Aorta (tissue), 5 donors: ENCODE data around the gene CTNNA2. TPM values are rescaled to one million over a fixed set of nuclear protein-coding genes. Genes with fewer than 3 reads are reported as not detected.
"Not testable (repeated sequence)": the region's sequence is repeated elsewhere in the genome, so short reads cannot be mapped to it uniquely, and the experiment has no call there.

Source experiments
- ATAC-seq: fragments of 200-7000 bp; cut with Tn5 transposase; one replicate; pipeline ENCODE4 v1.9.1; 2022; ENCODE audit warnings: moderate library complexity; ENCODE audit not compliant: low FRiP score
- DNase-seq, 2 donors: peaks; one replicate each; pipeline ENCODE4 v3.0.0-alpha.2; 2020
- H3K27ac ChIP-seq, 2 donors: one replicate each; pipeline ENCODE4 v1.5.1; 2013; ENCODE audit warnings: low read length in 2 of 2, mild to moderate bottlenecking in 2 of 2, moderate library complexity in 2 of 2, control low read depth in 1 of 2, inconsistent platforms in 1 of 2, low read depth in 1 of 2
- H3K27me3 ChIP-seq, 2 donors: one replicate each; pipeline ENCODE4 v1.6.1; 2013; ENCODE audit warnings: control low read depth in 1 of 2, low read length in 1 of 2, mild to moderate bottlenecking in 1 of 2, moderate library complexity in 1 of 2; ENCODE audit not compliant: insufficient read depth in 2 of 2, control insufficient read depth in 1 of 2
- H3K36me3 ChIP-seq, 2 donors: one replicate each; pipeline ENCODE4 v1.6.1; 2013; ENCODE audit warnings: control low read depth in 1 of 2, low read length in 1 of 2, mild to moderate bottlenecking in 1 of 2; ENCODE audit not compliant: insufficient read depth in 2 of 2, control insufficient read depth in 1 of 2
- H3K4me1 ChIP-seq, 2 donors: one replicate each; pipeline ENCODE4 v1.6.1; 2013; ENCODE audit warnings: low read length in 2 of 2, control low read depth in 1 of 2, mild to moderate bottlenecking in 1 of 2, moderate library complexity in 1 of 2; ENCODE audit not compliant: insufficient read depth in 2 of 2, control insufficient read depth in 1 of 2
- H3K4me3 ChIP-seq, 2 donors: one replicate each; pipeline ENCODE4 v1.5.1; 2013; ENCODE audit warnings: low read length in 2 of 2, control low read depth in 1 of 2, mild to moderate bottlenecking in 1 of 2
- H3K9me3 ChIP-seq: one replicate; pipeline ENCODE4 v1.6.1; 2013; ENCODE audit warnings: mild to moderate bottlenecking, low read length; ENCODE audit not compliant: control insufficient read depth
- WGBS, 2 donors: extraction: QIAGEN DNeasy Blood & Tissue Kit; methylation state at CpG; one replicate each; pipeline ENCODE4 v1.1.7; 2013; 5-methylcytosine and 5-hydroxymethylcytosine counted together
- intact Hi-C, 2 donors: fragments of 100-400 bp; cut with DNase I; formaldehyde crosslinking; loops; one replicate each; pipeline versions ENCODE4 v1.14.2 to v1.15.0; 2022
- polyA plus RNA-seq, 2 donors: library from polyadenylated mRNA; stranded (reverse); fragments of 200-250 nt; gene quantifications; one replicate each; pipeline ENCODE4 v1.2.3, GENCODE V29; 2013
- total RNA-seq, 2 donors: library from RNA; stranded (reverse); fragmentation: NEBNext Ultra II Directional; extraction: Animal tissue kit (Norgen Biotek cat#: 25700); gene quantifications; one replicate each; pipeline ENCODE4 v1.2.1, GENCODE V29; 2021
- donor health status: healthy with polysubstance abuse.
- donor health status: Bipolar disorder and iron deficiency.
- donor health status: DM: no; HTN: no; CAD: no.
- donor health status: DM: no; HTN: no; CAD: no.
- donor health status: DM: yes; HTN: yes; CAD: no.

The CTNNA2 gene
- total and polyA plus RNA-seq, 4 donors = 0.05 to 0.12 TPM; not detected in 2

DNA sequence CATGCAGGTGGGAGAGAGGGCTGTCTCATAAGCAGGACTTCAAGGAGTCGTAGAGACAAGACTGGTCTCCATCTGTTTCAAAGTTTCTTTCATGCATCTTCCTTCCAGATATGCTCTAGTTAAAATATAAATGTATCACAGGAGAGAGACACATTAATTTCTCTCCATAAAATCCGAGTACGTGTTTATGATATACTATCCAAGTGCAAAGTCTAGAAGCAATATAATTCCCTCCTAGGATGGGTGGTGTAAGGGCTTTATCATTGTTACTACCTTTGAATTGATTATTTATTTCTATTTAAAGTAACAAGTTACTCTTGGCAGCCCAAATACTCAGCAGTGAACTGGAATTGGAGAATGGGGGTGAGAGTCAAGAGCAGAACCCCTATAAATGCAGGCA lies 619.4 kb downstream of the CTNNA2 start:
- H3K27me3 ChIP-seq = no peaks in the 10 kb centered on the region
- no peak overlapping the region for H3K27ac ChIP-seq
- H3K4me3 ChIP-seq = no peak overlapping the region
- no peaks in the 10 kb centered on the region for H3K4me1 ChIP-seq
- H3K36me3 ChIP-seq = no peaks in the 10 kb centered on the region
- 81 to 86% methylated on average over 3 of the region's 3 CpGs for WGBS, 2 donors
- no peak for ATAC-seq
- intact Hi-C loops = no loop called here
- DNase-seq = no peak
- peaks cover 1% of the 10 kb centered on the region for H3K9me3 ChIP-seq

DNA sequence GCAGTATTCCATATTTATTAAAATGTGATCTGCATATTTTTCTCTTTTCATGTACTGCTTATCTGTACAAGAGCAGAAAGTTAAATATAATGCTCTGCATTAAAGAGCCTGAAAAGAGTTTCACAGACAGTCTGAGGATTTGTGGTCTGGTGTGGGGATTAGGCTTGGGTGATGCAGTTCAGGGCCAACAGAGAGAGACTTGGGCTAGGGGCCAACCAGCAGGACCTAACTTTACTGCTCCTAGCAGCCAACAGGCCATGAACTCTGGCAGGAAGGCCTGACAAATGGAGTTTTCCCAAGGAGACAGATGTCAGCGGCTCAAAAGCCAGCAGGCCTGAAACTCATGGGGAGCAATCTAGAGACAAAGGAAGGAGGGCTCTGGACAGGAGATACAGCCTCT lies 622.1 kb downstream of the CTNNA2 start:
- no peak overlapping the region for H3K27ac ChIP-seq
- no peaks in the 10 kb centered on the region for H3K27me3 ChIP-seq
- intact Hi-C loops = no loop called here
- no peak for ATAC-seq
- H3K36me3 ChIP-seq = no peaks in the 10 kb centered on the region
- no peaks in the 10 kb centered on the region for H3K4me1 ChIP-seq
- peaks cover 1% of the 10 kb centered on the region for H3K9me3 ChIP-seq
- H3K4me3 ChIP-seq = no peak overlapping the region
- no peak for DNase-seq
- WGBS, 2 donors = 41 to 69% methylated on average over 1 of the region's 1 CpG

DNA sequence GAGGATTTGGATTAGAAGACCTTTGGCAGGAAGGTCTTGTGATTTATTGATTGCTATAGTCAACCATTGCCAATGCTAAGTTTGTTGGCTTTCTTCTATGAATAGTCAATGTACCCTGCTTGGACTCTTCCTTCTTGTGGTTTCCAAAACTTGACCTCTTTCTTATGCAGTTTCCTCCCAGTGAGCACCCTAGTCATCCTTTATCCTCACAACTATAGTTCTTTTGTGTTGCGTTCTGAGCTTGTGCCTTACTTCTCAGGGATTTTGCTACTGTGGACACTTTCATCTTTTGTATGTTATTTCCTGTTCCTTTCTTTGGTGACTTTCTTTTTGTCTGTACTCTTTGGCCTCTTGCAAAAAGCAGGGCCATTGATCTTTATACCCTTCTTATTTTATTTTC lies 623.5 kb downstream of the CTNNA2 start:
- Histone ChIP-seq H3K36me3 (no peaks in the 10 kb centered on the region), H3K9me3 (peaks cover 1% of the 10 kb centered on the region), H3K4me3 (no peak overlapping the region), H3K27me3 (no peaks in the 10 kb centered on the region), H3K4me1 (no peaks in the 10 kb centered on the region), H3K27ac (no peak overlapping the region)
- DNase-seq (no peak), ATAC-seq (no peak)
- intact Hi-C loops = no loop called here
- WGBS, 2 donors = 90 to 100% methylated on average over 1 of the region's 1 CpG

DNA sequence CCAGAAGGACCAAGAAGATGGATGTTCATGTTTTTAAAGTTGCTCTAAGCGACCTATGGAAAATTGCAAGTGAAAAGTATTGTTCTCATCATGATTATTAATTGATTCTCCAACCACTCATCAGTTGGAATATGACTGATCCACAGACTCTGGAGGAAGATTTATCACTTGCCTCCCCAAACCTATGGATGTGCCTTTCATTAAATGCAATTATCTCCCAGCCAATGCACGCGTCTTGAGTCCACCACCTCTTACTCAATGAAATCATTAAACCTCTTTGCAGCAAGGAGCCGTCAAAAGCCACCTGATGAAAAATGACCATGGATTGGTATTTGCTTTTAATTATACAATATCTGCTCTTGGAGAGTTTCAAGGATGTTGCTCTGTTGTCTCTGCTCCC lies 626.1 kb downstream of the CTNNA2 start:
- DNase-seq = no peak
- Histone ChIP-seq H3K9me3 (peaks cover 1% of the 10 kb centered on the region), H3K4me1 (no peaks in the 10 kb centered on the region), H3K4me3 (no peak overlapping the region), H3K27me3 (no peaks in the 10 kb centered on the region), H3K36me3 (no peaks in the 10 kb centered on the region), H3K27ac (no peak overlapping the region)
- no peak for ATAC-seq
- intact Hi-C loops = no loop called here
- 72 to 83% methylated on average over 4 of the region's 4 CpGs for WGBS, 2 donors

DNA sequence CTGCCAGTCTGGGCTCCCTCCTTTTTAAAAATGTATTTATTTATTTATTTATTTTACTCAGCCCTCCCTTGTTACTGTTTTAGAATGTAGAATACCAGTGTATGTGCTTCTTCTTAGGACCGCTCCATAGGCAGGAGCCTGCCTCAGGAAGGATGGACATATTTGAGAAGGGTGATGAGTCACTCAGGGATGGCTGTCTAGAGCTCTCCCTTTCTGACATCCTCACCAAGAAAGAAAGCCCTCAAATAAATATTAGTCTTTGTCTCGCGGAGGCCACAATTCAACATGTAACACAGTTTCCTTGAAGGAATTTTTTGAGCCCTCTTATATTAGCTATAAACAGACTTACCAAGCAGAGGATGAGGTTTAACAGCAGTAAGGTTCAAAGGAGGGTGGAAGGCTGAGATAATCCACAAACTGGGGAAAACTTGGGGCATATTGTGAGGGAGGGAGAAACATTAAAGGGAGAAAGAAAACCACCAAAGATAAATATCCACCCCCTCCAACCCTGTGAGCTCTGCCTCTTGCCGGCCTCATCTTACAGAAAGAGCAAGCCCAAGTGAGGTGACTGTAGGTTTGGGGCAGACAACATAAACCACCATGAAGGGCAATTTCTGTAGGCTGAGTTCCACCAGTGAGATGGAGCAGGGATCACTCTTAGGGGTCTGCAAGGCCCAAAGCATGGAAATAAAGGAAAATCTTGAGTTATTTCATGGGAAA lies 628.3 kb downstream of the CTNNA2 start:
- ATAC-seq = no peak

DNA sequence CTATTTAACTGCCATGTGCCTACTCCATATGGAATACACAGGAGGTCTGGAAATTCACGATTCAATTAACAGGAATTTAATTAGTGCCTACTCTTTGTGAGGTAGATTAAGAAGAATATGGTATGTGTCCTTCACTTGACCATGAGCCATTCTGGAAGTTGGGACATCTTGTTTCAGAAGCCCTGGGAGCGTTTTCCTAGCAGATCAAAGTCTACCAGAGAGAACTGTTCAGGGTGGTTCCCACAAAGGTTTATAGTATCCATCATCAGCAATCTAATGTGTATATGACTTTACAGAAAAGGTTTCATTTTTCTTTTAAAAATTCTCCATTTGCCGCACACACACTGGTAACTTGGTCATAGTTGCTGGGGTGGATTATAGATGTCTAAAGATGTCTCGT lies 632.6 kb downstream of the CTNNA2 start:
- no peak overlapping the region for H3K4me3 ChIP-seq
- DNase-seq (no peak), ATAC-seq (no peak)
- H3K9me3 ChIP-seq = no peaks in the 10 kb centered on the region
- no peak overlapping the region for H3K27ac ChIP-seq
- H3K36me3 ChIP-seq = no peaks in the 10 kb centered on the region
- 90 to 91% methylated on average over 4 of the region's 4 CpGs for WGBS, 2 donors
- H3K27me3 ChIP-seq = peaks cover 0 to 2% of the 10 kb centered on the region in 2 donors
- H3K4me1 ChIP-seq = no peaks in the 10 kb centered on the region
- intact Hi-C loops = no loop called here

More for the DNA sequence above, 628.3 kb downstream of the CTNNA2 start:
- Histone ChIP-seq H3K27ac (no peak overlapping the region), H3K4me3 (no peak overlapping the region), H3K4me1 (no peaks in the 10 kb centered on the region), H3K27me3 (no peaks in the 10 kb centered on the region), H3K36me3 (no peaks in the 10 kb centered on the region), H3K9me3 (peaks cover 1% of the 10 kb centered on the region)
- WGBS, 2 donors = 71 to 76% methylated on average over 4 of the region's 4 CpGs
- DNase-seq = no peak
- intact Hi-C loops = no loop called here

DNA sequence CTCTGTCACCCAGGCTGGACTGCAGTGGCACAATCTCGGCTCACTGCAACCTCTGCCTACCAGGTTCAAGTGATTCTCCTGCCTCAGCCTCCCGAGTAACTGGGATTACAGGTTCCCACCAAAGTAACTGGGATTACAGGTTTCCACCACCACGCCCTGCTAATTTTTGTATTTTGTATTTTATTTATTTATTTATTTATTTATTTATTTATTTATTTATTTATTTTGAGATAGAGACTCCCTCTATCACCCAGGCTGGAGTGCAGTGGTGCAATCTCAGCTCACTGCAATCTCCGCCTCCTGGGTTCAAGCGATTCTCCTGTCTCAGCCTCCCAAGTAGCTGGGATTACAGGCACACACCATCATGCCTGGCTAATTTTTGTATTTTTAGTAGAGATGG lies 633.9 kb downstream of the CTNNA2 start:
- H3K4me3 ChIP-seq, H3K27me3 ChIP-seq, H3K9me3 ChIP-seq, intact Hi-C loops, DNase-seq, H3K4me1 ChIP-seq, H3K27ac ChIP-seq, ATAC-seq, H3K36me3 ChIP-seq: not testable (repeated sequence)
- WGBS, 2 donors = 93 to 96% methylated on average over 5 of the region's 5 CpGs

DNA sequence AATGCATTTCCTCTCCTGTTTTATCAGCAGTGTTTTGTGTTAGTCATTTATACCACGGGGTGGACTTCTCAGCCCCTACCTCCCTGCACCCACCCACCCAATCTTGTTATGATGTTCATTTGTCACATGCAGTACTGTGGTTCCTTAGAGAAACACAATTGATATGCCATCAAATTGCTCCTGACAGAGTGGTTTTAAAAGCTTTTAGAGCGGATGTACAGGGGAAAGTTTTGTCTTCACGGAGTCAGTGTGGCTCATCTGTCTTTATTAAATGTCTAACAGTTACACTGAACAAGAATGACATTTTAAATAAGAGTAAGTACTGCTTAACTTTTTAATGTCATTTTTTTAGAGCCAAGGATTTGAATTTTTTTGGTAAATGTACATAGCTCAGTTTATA lies 634.8 kb downstream of the CTNNA2 start:
- ATAC-seq (no peak), DNase-seq (no peak)
- Histone ChIP-seq H3K9me3 (no peaks in the 10 kb centered on the region), H3K4me1 (no peaks in the 10 kb centered on the region), H3K36me3 (no peaks in the 10 kb centered on the region), H3K27me3 (peaks cover 0 to 2% of the 10 kb centered on the region in 2 donors), H3K27ac (no peak overlapping the region), H3K4me3 (no peak overlapping the region)
- intact Hi-C loops = no loop called here
- 53 to 59% methylated on average over 3 of the region's 3 CpGs for WGBS, 2 donors

DNA sequence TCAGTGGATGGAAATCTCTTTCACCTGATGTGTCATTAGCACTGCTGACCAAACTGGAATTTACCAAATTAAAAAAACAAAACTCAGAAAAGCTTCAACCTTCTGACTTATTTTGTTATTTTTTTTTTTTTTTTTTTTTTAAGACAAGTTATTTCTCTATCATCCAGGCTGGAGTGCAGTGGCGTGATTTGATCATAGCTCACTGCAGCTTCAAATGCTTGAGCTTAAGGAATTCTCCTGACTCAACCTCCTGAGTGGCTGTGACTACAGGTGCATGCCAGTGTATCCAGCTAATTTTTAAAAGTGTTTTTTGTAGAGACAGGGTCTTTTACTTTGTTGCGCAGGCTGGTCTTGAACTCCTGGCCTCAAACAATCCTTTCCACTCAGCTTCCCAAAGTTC lies 636.1 kb downstream of the CTNNA2 start:
- Histone ChIP-seq H3K4me1 (no peaks in the 10 kb centered on the region), H3K27me3 (peaks cover 0 to 2% of the 10 kb centered on the region in 2 donors), H3K27ac (no peak overlapping the region), H3K9me3 (no peaks in the 10 kb centered on the region), H3K36me3 (no peaks in the 10 kb centered on the region), H3K4me3 (no peak overlapping the region)
- intact Hi-C loops = no loop called here
- WGBS, 2 donors = 87 to 93% methylated on average over 2 of the region's 2 CpGs
- ATAC-seq (no peak), DNase-seq (no peak)
